GM18907 (cell line): ENCODE results near the gene NREP.
"Not testable (repeated sequence)": the region's sequence is repeated elsewhere in the genome, so short reads cannot be mapped to it uniquely, and the experiment has no call there.

ENCODE experiments used
- ATAC-seq: cut with Tn5 transposase; IDR thresholded peaks from one replicate; pipeline ENCODE4 v1.9.1; 2021; ENCODE audit warnings: mild to moderate bottlenecking, moderate library complexity; ENCODE audit not compliant: unreplicated experiment

NREP gene

DNA sequence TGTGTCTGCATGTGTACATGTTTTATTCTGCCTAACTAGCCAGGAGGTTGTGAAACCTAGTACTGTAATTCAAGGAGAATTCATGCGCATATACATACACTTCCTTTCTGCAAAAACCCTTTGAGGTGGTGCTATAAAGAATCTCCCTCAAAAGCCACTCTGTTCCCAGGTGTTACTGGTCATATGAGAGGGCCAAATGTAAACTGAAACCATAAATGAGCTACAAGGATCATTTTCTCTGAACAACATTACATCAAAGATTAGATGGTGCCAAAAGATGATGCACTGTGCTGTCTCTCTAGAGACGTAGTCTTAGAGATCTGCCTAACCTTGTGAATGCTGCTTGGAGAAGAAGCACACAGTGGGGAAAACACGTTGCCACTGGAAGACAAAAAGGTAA is 15.7 kb downstream of the NREP start:
- peak; percentile 40 for ATAC-seq

- no peak for ATAC-seq
Observed at GRCh38 chr5:111739416-111739815, 17.6 kb downstream of the NREP start.

DNA sequence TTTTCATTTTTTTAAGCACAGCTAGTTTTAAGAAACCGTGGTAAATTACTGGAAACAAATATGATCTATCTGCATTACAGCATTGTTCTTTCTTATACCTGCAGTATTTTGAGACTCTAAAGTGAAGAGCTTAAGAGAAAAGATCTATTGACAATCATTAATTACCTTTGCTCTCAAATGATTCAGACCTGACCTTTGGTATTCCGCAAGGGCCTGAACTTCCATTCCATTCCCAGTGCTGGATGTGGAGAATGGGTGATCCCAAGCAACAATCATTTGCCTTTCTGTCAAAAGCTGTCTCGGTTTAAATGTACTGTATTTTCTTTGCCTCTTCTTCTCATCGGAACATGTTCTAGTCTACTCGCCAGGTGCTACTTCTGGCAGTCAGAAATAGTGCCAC is 18.9 kb downstream of the NREP start:
- ATAC-seq, result no peak

DNA sequence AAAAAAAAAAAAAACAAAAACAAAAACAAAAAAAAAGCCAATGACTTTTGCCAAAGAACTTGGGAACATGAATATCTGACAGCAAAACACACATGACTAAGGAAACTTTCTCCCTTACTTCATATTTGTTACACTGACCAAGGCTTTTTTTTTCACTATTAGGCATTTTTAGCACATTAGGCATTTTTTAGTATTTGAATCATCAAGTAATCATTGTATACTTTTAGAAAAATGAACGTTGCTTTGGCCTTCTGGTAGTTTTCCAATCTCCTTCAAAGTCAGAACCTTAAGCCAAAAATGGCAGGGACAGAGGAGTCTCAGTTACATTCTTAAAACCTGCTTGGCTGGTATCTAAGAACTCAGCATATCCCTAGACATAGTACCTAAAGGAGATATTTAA is 19.3 kb downstream of the NREP start:
- no peak for ATAC-seq

- no peak for ATAC-seq
Observed at GRCh38 chr5:111735583-111736270, 21.3 kb downstream of the NREP start.

GRCh38 chr5:111734597-111734996 is 22.4 kb downstream of the NREP start:
- no peak for ATAC-seq

- ATAC-seq, result no peak
Observed at GRCh38 chr5:111734013-111734412, 23.0 kb downstream of the NREP start.

- no peak for ATAC-seq
Observed at GRCh38 chr5:111733571-111733970, 23.4 kb downstream of the NREP start.

DNA sequence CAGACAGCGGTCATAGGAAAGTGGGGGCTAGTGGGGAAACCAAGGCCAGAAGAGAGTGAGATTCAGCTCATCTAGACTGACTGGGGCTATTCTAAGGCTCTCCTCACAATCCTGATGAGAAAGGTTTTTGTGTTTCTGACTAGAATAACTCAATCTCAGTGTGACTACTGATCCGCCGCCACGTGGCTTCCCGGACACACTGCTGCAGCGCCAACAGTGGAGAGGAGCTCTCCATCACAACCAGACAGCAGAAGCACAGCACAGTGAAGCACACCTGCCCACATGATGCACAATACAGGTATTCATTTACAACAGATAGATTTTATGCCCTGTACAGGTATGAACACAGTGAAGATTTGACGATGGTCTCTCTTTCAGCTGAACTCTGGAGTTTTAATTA is 25.4 kb downstream of the NREP start:
- no peak for ATAC-seq

- peak; percentile 74 for ATAC-seq
Observed at GRCh38 chr5:111730659-111731382, 26.2 kb downstream of the NREP start.

- no peak for ATAC-seq
Observed at GRCh38 chr5:111728941-111729340, 28.1 kb downstream of the NREP start.

- ATAC-seq, result no peak
Observed at GRCh38 chr5:111726986-111727385, 30.0 kb downstream of the NREP start.

DNA sequence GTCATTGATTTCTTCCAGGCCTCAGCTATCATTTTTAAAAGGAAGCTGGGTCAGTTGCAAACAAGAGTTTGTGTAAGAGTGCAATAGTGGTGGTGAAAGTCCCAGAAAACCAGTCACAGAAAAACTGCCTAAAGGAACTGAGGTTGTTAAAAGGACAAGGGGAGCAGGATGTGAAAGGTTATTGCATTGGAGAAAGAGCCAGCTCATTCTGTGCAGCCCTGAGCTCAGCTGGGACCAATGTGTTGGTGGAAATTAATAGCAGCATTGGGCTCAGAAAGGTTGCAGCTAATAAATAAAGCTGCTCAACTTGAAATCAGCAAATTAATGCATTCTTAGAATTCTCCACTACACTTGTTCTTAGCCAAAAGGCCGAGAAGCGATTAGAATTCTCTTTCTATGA is 34.9 kb downstream of the NREP start:
- no peak for ATAC-seq

DNA sequence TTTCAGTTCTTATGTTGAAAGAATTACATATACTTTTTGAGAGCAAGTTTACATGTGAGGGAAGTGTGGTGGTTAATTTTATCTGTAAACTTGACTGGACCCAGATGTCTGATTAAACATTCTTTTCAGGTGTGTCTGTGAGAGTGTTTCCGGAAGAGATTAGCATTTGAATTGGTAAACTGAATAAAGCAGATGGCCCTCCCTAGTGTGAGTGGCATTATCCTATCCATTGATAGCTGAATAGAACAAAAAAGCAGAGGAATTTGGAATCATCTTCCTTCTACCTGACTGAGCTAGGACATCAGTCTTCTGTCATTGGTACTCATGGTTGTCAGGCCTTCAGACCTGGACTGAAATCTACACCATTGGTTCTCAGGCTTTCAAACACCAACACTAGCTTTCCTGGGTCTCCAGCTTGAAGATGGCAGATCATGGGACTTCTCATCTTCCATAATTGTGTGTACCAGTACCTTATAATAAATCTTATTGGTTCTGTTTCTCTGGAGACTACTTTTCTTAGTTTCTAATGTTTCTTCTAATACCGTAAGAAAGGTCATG is 36.6 kb downstream of the NREP start:
- ATAC-seq, result no peak

DNA sequence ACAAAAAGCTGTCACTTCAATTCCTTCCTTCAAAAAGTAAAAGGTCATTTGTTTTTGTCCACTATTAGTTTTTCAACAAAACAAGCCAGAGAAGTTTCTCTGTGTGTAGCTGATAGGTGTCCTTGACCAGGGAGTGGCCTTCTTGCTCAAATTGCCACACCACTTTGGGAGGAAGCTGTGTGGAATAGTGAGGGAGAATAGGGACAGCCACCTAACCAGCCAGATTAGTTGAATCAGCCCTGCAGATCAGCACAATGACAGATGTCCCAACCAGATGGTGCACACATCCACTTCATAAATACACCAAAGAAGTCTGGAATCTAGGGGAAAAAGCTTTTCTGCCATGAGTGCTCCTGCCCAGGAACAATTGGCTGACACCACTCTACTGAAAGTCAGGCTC is 37.2 kb downstream of the NREP start:
- no peak for ATAC-seq

DNA sequence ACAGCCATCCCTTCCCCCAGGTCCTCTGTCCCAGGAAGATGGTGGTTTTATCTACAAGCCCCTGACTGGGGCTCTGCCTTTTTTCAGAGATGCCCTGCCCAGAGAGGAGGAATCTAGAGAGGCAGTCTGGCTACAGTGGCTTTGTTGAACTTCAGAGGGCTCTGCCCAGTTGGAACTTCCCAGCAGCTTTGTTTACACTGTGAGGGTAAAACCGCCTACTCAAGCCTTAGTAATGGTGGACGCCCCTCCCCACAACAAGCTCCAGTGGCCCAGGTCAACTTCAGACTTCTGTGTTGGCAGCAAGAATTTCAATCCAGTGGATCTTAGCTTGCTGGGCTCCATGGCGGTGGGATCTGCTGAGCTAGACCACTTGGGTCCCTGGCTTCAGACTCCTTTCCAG is 40.2 kb downstream of the NREP start:
- not testable (repeated sequence) for ATAC-seq

- no peak for ATAC-seq
Observed at GRCh38 chr5:111707630-111708164, 49.3 kb downstream of the NREP start.

- no peak for ATAC-seq
Observed at GRCh38 chr5:111706345-111706744, 50.6 kb downstream of the NREP start.

GRCh38 chr5:111704452-111705085 is 52.4 kb downstream of the NREP start:
- ATAC-seq, result peak; percentile 51

DNA sequence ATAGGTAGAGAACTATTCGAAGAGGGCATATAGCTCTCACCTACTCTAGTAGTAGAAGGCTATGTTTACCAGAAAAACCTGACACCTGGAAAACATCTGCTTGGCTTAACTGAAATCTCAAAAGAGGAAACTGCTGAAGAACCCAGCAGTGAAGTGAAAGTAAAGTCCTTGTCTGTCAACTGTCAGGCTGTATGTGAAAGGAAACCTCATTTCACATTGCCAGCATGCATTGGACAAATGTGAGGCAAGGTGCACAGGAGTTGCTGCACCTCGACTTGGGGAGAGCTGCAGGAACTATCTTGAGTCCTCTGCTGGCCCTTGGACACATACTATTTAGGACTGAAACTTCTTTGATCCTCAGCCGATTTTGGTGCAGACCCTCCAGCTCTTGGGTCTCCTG is 53.3 kb downstream of the NREP start:
- ATAC-seq, result peak; percentile 97

DNA sequence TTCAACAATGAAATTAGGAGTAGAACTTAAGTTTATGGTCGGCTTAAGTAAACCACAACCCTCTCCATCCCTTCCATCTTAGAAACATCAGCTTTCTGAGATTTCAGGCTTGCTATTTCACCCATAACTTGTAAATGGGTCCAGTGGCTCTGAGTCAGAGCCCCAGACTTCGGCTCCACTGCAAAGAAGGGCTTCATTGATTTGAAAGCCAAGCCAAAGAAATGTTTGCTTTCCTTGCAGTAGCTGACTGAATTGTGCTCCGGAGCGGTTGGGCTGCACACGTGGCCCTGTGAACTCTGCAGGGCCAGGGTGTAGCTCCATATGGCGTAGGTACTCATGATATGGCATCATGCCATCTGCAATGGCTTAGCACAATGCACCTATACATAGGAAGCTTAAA is 57.0 kb downstream of the NREP start:
- no peak for ATAC-seq

- ATAC-seq, result no peak
Observed at GRCh38 chr5:111699324-111699723, 57.7 kb downstream of the NREP start.
